ENCODE data around the gene STAC2. TPM values are rescaled to one million over a fixed set of nuclear protein-coding genes. Genes with fewer than 3 reads are reported as not detected.

Gene STAC2
- total RNA-seq, 6 experiments from 2014 or later: not detected

GRCh38 chr17:39173526-39174274, 52.0 kb downstream of the STAC2 start:
- Mint-ChIP-seq H3K9me3 (0 out of 2 replicates have a peak, but pooled peaks cover 3% of the 10 kb centered on the region), H3K27me3 (ENCODE audit: insufficient read depth) (peaks cover 12% of the 10 kb centered on the region), H3K36me3 (ENCODE audit: low read depth) (peaks cover 27% of the 10 kb centered on the region), H3K27ac (no peak overlapping the region; the same call in 1 of the 2 replicates), H3K4me3 (no peak overlapping the region), H3K4me1 (ENCODE audit: low read depth) (peaks cover 26% of the 10 kb centered on the region)
- DNase-seq: no peak
- TF ChIP-seq, protein P1, sequence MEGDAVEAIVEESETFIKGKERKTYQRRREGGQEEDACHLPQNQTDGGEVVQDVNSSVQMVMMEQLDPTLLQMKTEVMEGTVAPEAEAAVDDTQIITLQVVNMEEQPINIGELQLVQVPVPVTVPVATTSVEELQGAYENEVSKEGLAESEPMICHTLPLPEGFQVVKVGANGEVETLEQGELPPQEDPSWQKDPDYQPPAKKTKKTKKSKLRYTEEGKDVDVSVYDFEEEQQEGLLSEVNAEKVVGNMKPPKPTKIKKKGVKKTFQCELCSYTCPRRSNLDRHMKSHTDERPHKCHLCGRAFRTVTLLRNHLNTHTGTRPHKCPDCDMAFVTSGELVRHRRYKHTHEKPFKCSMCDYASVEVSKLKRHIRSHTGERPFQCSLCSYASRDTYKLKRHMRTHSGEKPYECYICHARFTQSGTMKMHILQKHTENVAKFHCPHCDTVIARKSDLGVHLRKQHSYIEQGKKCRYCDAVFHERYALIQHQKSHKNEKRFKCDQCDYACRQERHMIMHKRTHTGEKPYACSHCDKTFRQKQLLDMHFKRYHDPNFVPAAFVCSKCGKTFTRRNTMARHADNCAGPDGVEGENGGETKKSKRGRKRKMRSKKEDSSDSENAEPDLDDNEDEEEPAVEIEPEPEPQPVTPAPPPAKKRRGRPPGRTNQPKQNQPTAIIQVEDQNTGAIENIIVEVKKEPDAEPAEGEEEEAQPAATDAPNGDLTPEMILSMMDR (IDR thresholded peaks at IDR 0.05): no peak

DNA sequence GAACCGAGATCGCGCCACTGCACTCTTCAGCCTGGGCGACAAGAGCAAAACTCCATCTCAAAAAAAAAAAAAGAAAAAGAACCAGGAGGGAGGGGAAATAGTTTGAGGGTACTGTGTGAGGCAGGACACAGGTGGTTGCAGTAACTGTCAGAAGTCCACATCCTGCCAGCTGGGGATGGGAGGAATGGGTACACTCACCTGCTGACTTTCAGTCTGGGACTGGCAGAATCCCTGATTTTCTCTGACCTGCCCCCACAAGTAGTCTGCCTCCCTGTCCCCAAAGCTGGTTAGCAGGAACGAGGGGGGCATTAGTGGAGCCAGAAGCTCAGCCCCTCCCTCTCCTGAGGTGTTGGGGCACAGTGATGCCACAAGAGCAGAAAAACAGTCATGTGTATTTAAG, 52.7 kb downstream of the STAC2 start:
- Mint-ChIP-seq H3K4me1 (ENCODE audit: low read depth) (peaks cover 20% of the 10 kb centered on the region), H3K27ac (no peak overlapping the region), H3K36me3 (ENCODE audit: low read depth) (peaks cover 26% of the 10 kb centered on the region), H3K27me3 (ENCODE audit: insufficient read depth) (peaks cover 15% of the 10 kb centered on the region), H3K9me3 (peaks cover 7% of the 10 kb centered on the region; the same call in 1 of the 2 replicates), H3K4me3 (no peak overlapping the region)
- TF ChIP-seq, protein P1 (IDR thresholded peaks at IDR 0.05): no peak
- no peak for DNase-seq

DNA sequence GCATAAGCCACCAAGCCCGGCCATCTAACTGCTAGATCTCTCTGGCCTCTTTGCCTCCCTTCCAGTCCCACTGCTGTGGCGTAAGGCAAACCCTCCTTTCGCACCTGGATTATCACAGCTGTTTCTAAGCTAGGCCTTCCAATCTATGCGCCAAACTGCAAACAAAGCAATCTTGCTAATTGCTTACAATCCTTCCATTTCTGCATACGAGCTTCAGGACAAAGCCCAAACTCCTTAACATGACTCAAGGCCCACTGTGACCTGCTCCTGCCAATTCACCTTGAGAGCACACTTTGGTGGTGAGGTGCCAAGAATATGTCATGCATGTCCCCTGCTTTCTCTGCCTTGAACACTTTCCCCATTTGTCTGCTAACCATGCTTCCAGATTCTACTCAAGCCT, 53.8 kb downstream of the STAC2 start:
- TF ChIP-seq, protein P1 (IDR thresholded peaks at IDR 0.05): no peak
- Mint-ChIP-seq H3K27me3 (ENCODE audit: insufficient read depth) (peaks cover 20% of the 10 kb centered on the region), H3K36me3 (ENCODE audit: low read depth) (peaks cover 14% of the 10 kb centered on the region)

DNA sequence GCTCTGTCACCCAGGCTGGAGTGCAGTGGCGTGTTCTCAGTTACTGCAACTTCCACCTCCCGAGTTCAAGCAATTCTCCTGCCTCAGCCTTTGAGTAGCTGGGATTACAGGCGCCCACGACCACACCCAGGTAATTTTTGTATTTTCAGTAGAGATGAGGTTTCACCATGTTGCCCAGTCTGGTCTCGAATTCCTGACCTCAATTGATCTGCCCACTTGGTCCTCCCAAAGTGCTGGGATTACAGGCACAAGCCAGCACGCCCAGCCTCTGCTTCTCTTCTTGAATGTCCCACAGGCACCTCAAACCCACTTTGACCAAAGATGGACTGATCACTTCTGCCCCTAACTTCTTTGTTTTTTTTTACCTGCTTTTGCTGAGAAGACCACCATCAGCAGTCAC, 55.2 kb downstream of the STAC2 start:
- Mint-ChIP-seq H3K4me1 (ENCODE audit: low read depth) (peaks cover 15% of the 10 kb centered on the region), H3K27me3 (ENCODE audit: insufficient read depth) (peaks cover 30% of the 10 kb centered on the region), H3K36me3 (ENCODE audit: low read depth) (peaks cover 4% of the 10 kb centered on the region; the same call in 1 of the 2 replicates), H3K27ac (no peak overlapping the region), H3K9me3 (peaks cover 7% of the 10 kb centered on the region; the same call in 1 of the 2 replicates), H3K4me3 (no peak overlapping the region)
- TF ChIP-seq, protein P1 (IDR thresholded peaks at IDR 0.05): no peak
- no peak for DNase-seq

More for the DNA sequence above, 53.8 kb downstream of the STAC2 start:
- Mint-ChIP-seq H3K27ac (no peak overlapping the region), H3K4me3 (no peak overlapping the region), H3K4me1 (ENCODE audit: low read depth) (peaks cover 22% of the 10 kb centered on the region), H3K9me3 (peaks cover 7% of the 10 kb centered on the region; the same call in 1 of the 2 replicates)
- no peak for DNase-seq

DNA sequence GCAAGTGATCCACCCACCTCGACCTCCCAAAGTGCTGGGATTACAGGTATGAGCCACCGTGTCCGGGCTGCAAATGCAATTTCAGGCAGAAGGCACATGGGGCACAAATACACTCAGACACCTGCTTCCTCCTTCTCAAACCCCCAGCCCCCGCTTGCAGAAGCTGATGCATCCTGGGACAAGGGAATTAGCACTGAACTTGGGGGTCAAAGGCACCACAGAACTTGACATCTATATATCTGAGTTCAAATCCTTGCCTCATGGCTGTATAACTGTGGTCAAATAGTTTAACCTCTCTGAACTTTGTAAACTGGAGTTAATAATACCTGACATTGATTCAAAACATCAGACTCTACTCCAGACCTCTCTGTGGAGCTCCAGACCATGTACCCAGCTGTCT, 55.6 kb downstream of the STAC2 start:
- Mint-ChIP-seq H3K27me3 (ENCODE audit: insufficient read depth) (peaks cover 30% of the 10 kb centered on the region), H3K36me3 (ENCODE audit: low read depth) (peaks cover 4% of the 10 kb centered on the region; the same call in 1 of the 2 replicates), H3K27ac (no peak overlapping the region), H3K9me3 (peaks cover 7% of the 10 kb centered on the region; the same call in 1 of the 2 replicates), H3K4me3 (no peak overlapping the region), H3K4me1 (ENCODE audit: low read depth) (peaks cover 14% of the 10 kb centered on the region)
- DNase-seq: no peak
- TF ChIP-seq, protein P1 (IDR thresholded peaks at IDR 0.05): no peak

Measured in HFFc6 (cell line).